ENCODE results near the gene ZFP36L2. TPM values are rescaled to one million over a fixed set of nuclear protein-coding genes. Genes with fewer than 3 reads are reported as not detected.

ZFP36L2 gene
- total and polyA plus RNA-seq, 2 experiments from 2014 or later = 37.9 to 38.4 TPM

DNA sequence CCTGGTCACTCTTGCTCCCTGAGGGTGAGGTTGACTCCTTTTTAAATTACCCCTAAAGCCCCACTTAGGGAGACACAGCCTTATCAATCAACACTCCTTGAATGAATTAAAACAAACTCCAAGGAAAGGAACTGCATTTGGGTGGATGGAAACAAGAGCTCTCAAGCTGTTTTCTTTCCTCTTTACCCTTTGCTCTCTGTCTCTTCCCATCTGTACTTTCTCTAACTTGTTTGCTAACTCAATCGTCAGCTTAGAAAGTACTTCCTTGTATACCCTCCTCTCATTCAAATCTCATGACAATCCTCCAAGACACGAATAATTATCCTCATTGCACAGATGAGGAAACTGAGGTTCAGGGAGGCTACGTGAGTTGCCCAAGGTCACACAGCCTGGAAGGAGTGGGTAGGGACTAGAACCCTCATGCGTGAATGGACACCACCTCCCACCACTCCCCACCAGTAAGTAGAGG lies 32.7 kb downstream of the ZFP36L2 start (continued):
- TF ChIP-seq, protein P1, sequence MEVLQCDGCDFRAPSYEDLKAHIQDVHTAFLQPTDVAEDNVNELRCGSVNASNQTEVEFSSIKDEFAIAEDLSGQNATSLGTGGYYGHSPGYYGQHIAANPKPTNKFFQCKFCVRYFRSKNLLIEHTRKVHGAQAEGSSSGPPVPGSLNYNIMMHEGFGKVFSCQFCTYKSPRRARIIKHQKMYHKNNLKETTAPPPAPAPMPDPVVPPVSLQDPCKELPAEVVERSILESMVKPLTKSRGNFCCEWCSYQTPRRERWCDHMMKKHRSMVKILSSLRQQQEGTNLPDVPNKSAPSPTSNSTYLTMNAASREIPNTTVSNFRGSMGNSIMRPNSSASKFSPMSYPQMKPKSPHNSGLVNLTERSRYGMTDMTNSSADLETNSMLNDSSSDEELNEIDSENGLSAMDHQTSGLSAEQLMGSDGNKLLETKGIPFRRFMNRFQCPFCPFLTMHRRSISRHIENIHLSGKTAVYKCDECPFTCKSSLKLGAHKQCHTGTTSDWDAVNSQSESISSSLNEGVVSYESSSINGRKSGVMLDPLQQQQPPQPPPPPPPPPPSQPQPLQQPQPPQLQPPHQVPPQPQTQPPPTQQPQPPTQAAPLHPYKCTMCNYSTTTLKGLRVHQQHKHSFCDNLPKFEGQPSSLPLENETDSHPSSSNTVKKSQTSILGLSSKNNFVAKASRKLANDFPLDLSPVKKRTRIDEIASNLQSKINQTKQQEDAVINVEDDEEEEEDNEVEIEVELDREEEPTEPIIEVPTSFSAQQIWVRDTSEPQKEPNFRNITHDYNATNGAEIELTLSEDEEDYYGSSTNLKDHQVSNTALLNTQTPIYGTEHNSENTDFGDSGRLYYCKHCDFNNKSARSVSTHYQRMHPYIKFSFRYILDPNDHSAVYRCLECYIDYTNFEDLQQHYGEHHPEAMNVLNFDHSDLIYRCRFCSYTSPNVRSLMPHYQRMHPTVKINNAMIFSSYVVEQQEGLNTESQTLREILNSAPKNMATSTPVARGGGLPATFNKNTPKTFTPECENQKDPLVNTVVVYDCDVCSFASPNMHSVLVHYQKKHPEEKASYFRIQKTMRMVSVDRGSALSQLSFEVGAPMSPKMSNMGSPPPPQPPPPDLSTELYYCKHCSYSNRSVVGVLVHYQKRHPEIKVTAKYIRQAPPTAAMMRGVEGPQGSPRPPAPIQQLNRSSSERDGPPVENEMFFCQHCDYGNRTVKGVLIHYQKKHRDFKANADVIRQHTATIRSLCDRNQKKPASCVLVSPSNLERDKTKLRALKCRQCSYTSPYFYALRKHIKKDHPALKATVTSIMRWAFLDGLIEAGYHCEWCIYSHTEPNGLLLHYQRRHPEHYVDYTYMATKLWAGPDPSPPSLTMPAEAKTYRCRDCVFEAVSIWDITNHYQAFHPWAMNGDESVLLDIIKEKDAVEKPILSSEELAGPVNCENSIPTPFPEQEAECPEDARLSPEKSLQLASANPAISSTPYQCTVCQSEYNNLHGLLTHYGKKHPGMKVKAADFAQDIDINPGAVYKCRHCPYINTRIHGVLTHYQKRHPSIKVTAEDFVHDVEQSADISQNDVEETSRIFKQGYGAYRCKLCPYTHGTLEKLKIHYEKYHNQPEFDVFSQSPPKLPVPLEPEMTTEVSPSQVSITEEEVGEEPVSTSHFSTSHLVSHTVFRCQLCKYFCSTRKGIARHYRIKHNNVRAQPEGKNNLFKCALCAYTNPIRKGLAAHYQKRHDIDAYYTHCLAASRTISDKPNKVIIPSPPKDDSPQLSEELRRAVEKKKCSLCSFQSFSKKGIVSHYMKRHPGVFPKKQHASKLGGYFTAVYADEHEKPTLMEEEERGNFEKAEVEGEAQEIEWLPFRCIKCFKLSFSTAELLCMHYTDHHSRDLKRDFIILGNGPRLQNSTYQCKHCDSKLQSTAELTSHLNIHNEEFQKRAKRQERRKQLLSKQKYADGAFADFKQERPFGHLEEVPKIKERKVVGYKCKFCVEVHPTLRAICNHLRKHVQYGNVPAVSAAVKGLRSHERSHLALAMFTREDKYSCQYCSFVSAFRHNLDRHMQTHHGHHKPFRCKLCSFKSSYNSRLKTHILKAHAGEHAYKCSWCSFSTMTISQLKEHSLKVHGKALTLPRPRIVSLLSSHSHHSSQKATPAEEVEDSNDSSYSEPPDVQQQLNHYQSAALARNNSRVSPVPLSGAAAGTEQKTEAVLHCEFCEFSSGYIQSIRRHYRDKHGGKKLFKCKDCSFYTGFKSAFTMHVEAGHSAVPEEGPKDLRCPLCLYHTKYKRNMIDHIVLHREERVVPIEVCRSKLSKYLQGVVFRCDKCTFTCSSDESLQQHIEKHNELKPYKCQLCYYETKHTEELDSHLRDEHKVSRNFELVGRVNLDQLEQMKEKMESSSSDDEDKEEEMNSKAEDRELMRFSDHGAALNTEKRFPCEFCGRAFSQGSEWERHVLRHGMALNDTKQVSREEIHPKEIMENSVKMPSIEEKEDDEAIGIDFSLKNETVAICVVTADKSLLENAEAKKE (CRISPR knock-in tag; IDR thresholded peaks at IDR 0.05) = no peak
- TF ChIP-seq EZH2 (IDR thresholded peaks at IDR 0.05; ENCODE audit: low read depth, unreplicated experiment) = no peak

DNA sequence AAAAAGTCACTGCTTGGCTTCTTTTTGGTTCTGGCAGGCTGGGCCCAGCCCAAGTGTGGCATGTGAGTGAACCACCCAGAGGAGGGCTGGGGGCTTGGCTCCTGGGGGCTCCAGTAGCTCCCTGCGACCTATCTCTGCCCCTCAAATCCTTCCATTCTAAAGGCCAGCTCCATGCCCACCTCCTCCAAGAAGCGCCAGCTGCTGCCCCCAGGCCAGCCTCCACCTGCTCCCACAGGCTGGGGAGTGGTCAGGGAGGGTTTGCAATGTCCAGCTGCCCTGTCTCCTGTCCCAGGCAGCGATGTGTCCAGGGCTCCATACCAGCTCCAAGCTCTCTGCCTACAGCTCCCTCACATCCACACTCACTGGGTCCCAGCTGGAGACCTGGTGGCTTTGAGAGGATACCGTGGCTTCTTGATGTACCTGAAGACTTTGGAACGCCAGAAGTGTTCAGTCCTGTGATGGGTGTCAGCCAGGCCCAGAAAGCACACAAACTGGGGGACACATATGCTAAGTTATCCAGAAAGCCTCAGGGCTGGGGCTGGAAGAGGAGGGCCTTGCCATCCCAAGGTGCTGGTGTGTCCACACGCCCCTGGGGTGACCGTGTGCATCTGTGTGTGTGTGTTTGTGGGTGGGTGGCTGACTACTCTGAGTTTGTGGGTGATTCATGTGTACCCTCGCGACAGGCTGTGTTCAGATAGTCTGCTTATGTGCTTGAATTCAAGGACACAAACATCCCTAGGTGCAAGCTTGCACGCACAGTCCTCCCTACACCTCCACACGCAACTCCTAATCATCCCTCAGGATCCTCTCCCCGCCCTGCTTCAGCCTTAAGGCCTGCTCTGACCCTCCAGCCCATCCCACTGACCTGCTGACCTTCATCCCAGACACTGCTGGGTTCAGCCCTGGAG lies 33.4 kb downstream of the ZFP36L2 start:
- H3K27me3 ChIP-seq (ENCODE audit: insufficient read depth) = no peaks in the 10 kb centered on the region
- Mint-ChIP-seq H3K9me3 (no peaks in the 10 kb centered on the region; the same call in 1 of the 3 replicates), H3K4me3 (no peak overlapping the region), H3K36me3 (ENCODE audit: low read depth) (no peaks in the 10 kb centered on the region; the same call in 2 of the 3 replicates), H3K27ac (no peak overlapping the region), H3K4me1 (peaks cover 23% of the 10 kb centered on the region), H3K27me3 (ENCODE audit: insufficient read depth, low read depth, poor library complexity) (peaks cover 19% of the 10 kb centered on the region)
- H3K27ac ChIP-seq (ENCODE audit: low read depth) = no peak overlapping the region
- ATAC-seq (no peak), DNase-seq (ENCODE audit: low spot score) (no peak)
- H2AFZ ChIP-seq = no peak overlapping the region
- H3K9me2 ChIP-seq (ENCODE audit: insufficient read depth) = no peaks in the 10 kb centered on the region
- H3K4me3 ChIP-seq = no peak overlapping the region
- H3K79me2 ChIP-seq (replicated peaks; ENCODE audit: insufficient read depth) = no peaks in the 10 kb centered on the region
- 0 out of 2 replicates have a peak, but pooled peaks cover 3% of the 10 kb centered on the region for H3K4me1 ChIP-seq (ENCODE audit: insufficient read depth)
- H3F3A ChIP-seq (replicated peaks; ENCODE audit: low read depth) = no peaks in the 10 kb centered on the region
- H4K20me1 ChIP-seq (replicated peaks; ENCODE audit: insufficient read depth) = no peaks in the 10 kb centered on the region
- H3K4me2 ChIP-seq = no peak overlapping the region
- H3K36me3 ChIP-seq (ENCODE audit: insufficient read depth) = no peaks in the 10 kb centered on the region
- no peak for TF ChIP-seq POLR2AphosphoS5 (IDR thresholded peaks at IDR 0.05; ENCODE audit: low read depth)
- TF ChIP-seq, protein P2, sequence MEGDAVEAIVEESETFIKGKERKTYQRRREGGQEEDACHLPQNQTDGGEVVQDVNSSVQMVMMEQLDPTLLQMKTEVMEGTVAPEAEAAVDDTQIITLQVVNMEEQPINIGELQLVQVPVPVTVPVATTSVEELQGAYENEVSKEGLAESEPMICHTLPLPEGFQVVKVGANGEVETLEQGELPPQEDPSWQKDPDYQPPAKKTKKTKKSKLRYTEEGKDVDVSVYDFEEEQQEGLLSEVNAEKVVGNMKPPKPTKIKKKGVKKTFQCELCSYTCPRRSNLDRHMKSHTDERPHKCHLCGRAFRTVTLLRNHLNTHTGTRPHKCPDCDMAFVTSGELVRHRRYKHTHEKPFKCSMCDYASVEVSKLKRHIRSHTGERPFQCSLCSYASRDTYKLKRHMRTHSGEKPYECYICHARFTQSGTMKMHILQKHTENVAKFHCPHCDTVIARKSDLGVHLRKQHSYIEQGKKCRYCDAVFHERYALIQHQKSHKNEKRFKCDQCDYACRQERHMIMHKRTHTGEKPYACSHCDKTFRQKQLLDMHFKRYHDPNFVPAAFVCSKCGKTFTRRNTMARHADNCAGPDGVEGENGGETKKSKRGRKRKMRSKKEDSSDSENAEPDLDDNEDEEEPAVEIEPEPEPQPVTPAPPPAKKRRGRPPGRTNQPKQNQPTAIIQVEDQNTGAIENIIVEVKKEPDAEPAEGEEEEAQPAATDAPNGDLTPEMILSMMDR (conservative IDR thresholded peaks at IDR 0.05; ENCODE audit: low read depth in 2 of 2) = no peak
- TF ChIP-seq, protein P1 (CRISPR knock-in tag; IDR thresholded peaks at IDR 0.05) = no peak
- no peak for TF ChIP-seq CREB1 (CRISPR knock-in tag; IDR thresholded peaks at IDR 0.05; ENCODE audit: low read depth)

Data from GM23338 (cell line).